Glutamatergic neuron (in vitro differentiated cells): ENCODE measurements around the gene CNTNAP2. TPM values are rescaled to one million over a fixed set of nuclear protein-coding genes. Genes with fewer than 3 reads are reported as not detected.

ENCODE experiments used
- DNase-seq: peaks from one replicate; pipeline ENCODE4 v3.0.0; 2022
- H3K27ac Mint-ChIP-seq: one replicate; pipeline ENCODE4 v1.8.0; 2020; ENCODE audit warnings: mild to moderate bottlenecking, mixed read lengths, inconsistent platforms; ENCODE audit not compliant: unreplicated experiment
- H3K27me3 Mint-ChIP-seq: one replicate; pipeline ENCODE4 v1.8.0; 2020; ENCODE audit warnings: mild to moderate bottlenecking, moderate library complexity, mixed read lengths, inconsistent platforms; ENCODE audit not compliant: unreplicated experiment
- H3K36me3 Mint-ChIP-seq: one replicate; pipeline ENCODE4 v1.8.0; 2020; ENCODE audit warnings: mild to moderate bottlenecking, mixed read lengths, inconsistent platforms; ENCODE audit not compliant: unreplicated experiment
- H3K4me1 Mint-ChIP-seq: one replicate; pipeline ENCODE4 v1.8.0; 2020; ENCODE audit warnings: mild to moderate bottlenecking, low read depth, mixed read lengths, inconsistent platforms; ENCODE audit not compliant: unreplicated experiment
- H3K4me3 Mint-ChIP-seq: one replicate; pipeline ENCODE4 v1.8.0; 2020; ENCODE audit warnings: mild to moderate bottlenecking, mixed read lengths, inconsistent platforms; ENCODE audit not compliant: unreplicated experiment
- H3K9me3 Mint-ChIP-seq: one replicate; pipeline ENCODE4 v1.8.0; 2020; ENCODE audit warnings: mild to moderate bottlenecking, moderate library complexity, mixed read lengths, inconsistent platforms; ENCODE audit not compliant: unreplicated experiment
- CTCF ChIP-seq: fragments of 200-600 bp; sonication (generic); IDR thresholded peaks from one replicate; pipeline ENCODE4 v1.5.0; 2021; ENCODE audit not compliant: partially characterized antibody, unreplicated experiment
- total RNA-seq: library from RNA; stranded (reverse); fragmentation: NEBNext Ultra II Directional; extraction: Animal tissue kit (Norgen Biotek cat#: 25700); gene quantifications from one replicate; pipeline ENCODE4 v1.2.1, GENCODE V29; 2021; ENCODE audit not compliant: unreplicated experiment

CNTNAP2 gene
- total RNA-seq, 1 donor from 2014 or later = 25.8 TPM

DNA sequence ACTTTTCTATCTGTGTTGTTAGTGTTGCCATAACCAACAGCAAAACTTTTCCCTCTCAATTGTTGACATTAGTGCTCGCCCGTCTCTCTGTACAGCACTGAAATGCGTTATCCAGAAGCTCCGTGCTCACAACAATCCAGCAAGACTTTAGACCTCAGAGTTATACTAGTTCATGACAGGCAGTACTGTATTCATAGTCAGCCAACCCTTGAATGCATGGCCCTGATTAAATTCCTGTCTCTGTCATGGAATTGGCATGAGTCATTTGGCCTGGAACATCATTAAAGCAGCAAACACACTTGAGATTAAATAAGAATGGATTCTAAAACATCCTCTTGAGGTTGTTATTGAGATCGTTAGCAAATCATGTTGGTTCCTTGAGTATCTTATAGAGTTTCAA lies 2068.4 kb downstream of the CNTNAP2 start:
- DNase-seq = no peak
- Mint-ChIP-seq H3K27ac (no peak overlapping the region), H3K4me1 (no peaks in the 10 kb centered on the region), H3K36me3 (no peaks in the 10 kb centered on the region), H3K4me3 (no peak overlapping the region), H3K9me3 (no peaks in the 10 kb centered on the region), H3K27me3 (no peaks in the 10 kb centered on the region)
- TF ChIP-seq CTCF = no peak

DNA sequence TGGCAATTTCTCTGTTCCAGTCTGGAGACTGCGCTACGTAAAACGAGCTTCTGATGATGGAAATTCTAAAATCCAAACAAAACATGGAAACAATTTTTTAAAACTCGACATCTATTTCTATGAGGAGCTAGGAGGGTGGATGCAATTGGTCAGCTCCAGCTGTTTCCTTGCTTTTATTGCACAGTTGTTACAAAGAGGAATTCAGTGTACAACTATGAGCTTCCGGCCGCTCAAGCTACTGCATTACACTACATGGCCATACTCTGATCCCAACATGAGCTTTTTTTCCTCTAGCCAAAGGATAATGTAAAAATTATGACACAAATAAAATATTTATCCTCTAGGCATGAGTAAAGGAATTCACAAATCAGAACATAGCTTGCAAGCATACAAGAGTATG lies 2070.9 kb downstream of the CNTNAP2 start:
- no peak overlapping the region for H3K4me3 Mint-ChIP-seq
- no peaks in the 10 kb centered on the region for H3K27me3 Mint-ChIP-seq
- no peak for TF ChIP-seq CTCF
- H3K27ac Mint-ChIP-seq = no peak overlapping the region
- H3K9me3 Mint-ChIP-seq = no peaks in the 10 kb centered on the region
- H3K36me3 Mint-ChIP-seq = no peaks in the 10 kb centered on the region
- H3K4me1 Mint-ChIP-seq = no peaks in the 10 kb centered on the region
- no peak for DNase-seq

DNA sequence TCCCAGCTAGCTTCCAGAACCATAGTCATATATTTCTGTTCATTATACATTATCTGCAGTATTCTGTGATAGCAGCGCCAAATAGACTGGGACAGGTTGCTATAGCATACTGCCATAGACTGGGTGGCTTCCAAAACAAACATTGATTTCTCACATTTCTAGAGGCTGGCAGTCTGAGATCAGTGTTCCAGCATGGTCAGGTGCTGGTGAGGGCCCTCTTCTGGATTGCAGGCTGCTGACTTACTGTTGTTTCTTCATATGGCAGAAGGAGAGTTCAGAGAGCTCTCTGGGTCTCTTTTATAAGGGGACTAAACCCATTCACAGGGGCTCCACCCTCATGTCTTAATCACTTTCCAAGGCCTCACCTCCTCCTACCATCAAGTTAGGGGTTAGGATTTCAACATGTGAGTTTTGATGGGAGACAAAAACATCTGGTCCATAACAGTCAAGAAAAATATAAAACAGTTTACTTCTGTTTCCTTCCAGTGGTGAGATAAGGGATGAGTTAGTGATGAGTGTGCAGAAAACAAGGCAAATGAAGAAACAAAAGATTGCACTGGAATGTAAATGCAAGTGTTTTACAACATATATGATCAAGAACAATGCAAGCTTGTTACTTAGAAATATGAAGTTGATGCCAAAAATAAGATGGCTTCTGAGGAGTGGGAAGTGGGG lies 2074.9 kb downstream of the CNTNAP2 start:
- Mint-ChIP-seq H3K4me3 (no peak overlapping the region), H3K36me3 (no peaks in the 10 kb centered on the region)

DNA sequence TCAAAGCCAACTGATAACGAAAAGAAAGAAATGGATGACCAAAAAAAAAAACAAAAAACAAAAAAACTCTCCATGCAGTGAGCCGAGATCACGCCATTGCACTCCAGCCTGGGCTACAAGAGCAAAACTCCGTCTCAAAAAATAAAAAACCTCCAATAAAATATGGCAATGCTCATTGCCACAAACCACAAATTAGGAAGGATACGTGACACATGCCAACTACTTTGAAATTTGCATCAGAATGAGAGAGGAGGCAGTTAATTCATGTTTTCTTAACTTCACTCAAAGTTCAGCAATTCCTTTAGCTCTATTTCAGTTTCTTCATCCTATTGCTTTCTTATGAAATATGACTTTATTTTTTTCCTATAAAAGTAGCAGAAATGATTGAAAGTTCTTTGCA lies 2075.9 kb downstream of the CNTNAP2 start:
- H3K4me3 Mint-ChIP-seq = no peak overlapping the region
- no peaks in the 10 kb centered on the region for H3K9me3 Mint-ChIP-seq
- H3K27me3 Mint-ChIP-seq = no peaks in the 10 kb centered on the region
- no peak for DNase-seq
- H3K36me3 Mint-ChIP-seq = no peaks in the 10 kb centered on the region
- H3K27ac Mint-ChIP-seq = no peak overlapping the region
- TF ChIP-seq CTCF = no peak
- no peaks in the 10 kb centered on the region for H3K4me1 Mint-ChIP-seq

More for the DNA sequence above, 2074.9 kb downstream of the CNTNAP2 start:
- H3K9me3 Mint-ChIP-seq = no peaks in the 10 kb centered on the region
- H3K27me3 Mint-ChIP-seq = no peaks in the 10 kb centered on the region
- TF ChIP-seq CTCF = no peak
- no peak overlapping the region for H3K27ac Mint-ChIP-seq
- H3K4me1 Mint-ChIP-seq = no peaks in the 10 kb centered on the region
- DNase-seq = no peak

GRCh38 chr7:148201992-148202391 lies 2085.4 kb downstream of the CNTNAP2 start:
- no peak for TF ChIP-seq CTCF
- H3K4me3 Mint-ChIP-seq = no peak overlapping the region
- H3K27ac Mint-ChIP-seq = no peak overlapping the region
- no peaks in the 10 kb centered on the region for H3K36me3 Mint-ChIP-seq
- no peaks in the 10 kb centered on the region for H3K9me3 Mint-ChIP-seq
- no peak for DNase-seq
- no peaks in the 10 kb centered on the region for H3K27me3 Mint-ChIP-seq
- H3K4me1 Mint-ChIP-seq = no peaks in the 10 kb centered on the region
